Measurements from ENCODE around the gene RBM44.

Gene RBM44

DNA sequence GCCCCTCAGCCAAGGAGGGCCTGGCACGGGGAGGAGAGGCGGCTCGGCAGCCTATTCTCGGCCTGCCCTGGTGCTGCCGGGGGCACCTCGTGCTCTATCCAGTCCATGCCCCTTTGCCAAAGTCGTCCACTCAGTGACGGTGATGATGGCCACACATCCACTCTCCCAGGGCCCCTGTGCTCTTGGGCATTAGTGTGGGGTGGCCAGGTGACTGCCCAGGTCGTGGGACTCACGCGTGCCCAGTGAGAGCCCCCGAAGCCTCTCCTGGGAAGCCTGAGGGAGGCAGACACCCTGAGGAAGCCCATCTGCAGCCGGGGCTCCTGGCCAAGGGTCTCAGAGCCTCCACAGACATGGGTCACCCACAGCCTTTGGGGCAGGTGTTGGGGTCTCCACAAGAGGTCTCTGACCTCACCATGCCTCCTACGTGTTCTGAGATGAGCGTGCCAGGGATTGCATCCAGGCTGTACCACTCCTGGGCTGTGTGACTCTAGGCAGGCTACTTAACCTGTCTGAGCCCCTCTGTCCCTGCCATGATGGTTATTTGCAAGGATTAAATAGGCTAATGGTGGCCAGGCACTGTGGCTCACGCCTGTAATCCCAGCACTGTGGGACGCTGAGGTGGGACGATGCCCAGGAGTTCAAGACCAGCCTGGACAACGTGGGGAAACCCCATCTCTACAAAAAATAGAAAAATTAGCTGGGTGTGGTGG lies 73.8 kb downstream of the RBM44 start:
- TF ChIP-seq, protein P1, sequence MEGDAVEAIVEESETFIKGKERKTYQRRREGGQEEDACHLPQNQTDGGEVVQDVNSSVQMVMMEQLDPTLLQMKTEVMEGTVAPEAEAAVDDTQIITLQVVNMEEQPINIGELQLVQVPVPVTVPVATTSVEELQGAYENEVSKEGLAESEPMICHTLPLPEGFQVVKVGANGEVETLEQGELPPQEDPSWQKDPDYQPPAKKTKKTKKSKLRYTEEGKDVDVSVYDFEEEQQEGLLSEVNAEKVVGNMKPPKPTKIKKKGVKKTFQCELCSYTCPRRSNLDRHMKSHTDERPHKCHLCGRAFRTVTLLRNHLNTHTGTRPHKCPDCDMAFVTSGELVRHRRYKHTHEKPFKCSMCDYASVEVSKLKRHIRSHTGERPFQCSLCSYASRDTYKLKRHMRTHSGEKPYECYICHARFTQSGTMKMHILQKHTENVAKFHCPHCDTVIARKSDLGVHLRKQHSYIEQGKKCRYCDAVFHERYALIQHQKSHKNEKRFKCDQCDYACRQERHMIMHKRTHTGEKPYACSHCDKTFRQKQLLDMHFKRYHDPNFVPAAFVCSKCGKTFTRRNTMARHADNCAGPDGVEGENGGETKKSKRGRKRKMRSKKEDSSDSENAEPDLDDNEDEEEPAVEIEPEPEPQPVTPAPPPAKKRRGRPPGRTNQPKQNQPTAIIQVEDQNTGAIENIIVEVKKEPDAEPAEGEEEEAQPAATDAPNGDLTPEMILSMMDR (IDR thresholded peaks at IDR 0.05; ENCODE audit: low read depth, low read length, missing control alignments), result no peak
- H3K4me3 ChIP-seq (ENCODE audit: low read depth, low read length), result no peak overlapping the region
- DNase-seq (ENCODE audit: low read depth), result no peak

DNA sequence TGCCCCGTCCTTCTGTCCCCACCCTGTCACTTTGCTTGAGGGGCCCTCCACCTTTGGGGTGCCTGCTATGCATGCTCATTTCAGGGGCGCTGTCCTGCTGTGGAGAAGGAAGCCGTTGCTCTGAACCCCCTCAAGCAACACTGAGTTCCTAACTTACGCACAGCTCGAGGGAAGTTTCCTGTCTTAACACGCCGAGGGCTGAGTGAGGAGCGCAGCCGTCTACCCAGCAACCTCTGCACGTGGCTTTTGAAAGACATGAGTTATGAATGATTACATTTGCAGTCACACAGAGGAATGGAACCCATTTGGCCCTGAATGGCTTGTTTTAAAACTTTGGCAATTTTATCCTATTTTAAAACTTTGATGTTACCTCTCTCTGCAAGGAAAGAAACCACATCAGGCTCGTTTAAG lies 74.8 kb downstream of the RBM44 start:
- H3K4me3 ChIP-seq (ENCODE audit: low read depth, low read length), result no peak overlapping the region
- DNase-seq (ENCODE audit: low read depth), result no peak
- TF ChIP-seq, protein P1 (IDR thresholded peaks at IDR 0.05; ENCODE audit: low read depth, low read length, missing control alignments), result no peak

DNA sequence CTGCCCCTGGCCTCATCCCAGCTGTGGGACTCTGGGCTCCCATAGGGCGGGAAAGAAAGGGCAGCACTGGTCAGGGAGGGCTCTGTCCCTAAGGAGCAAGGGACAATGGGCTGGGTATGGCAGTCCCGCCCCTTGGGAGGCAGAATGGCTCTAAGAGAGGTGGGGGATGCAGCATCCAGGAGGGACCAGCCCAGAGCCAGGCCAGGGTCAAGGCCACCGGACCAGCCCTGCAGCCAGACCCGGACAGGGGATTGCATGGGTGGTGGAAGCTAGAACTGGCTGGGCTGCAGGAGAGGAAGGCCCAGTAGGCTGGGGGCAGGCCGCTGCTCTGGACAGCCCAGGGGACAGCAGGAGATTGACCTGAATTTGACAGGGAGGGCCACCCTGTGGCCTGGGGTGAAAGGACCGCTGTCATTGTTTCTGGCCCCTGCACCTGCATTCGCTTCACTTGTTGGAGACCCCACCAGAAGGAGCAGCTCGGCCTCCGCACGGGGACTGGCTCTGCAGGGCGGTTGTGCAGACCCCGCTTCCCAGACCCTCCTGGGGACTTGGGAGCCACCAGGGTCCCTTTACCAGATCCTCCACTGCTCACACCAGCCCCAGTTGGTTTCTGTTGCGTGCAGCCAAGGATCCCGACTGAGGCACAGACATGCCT lies 75.4 kb downstream of the RBM44 start:
- no peak overlapping the region for H3K4me3 ChIP-seq (ENCODE audit: low read depth, low read length)
- TF ChIP-seq, protein P1 (IDR thresholded peaks at IDR 0.05; ENCODE audit: low read depth, low read length, missing control alignments), result no peak
- no peak for DNase-seq (ENCODE audit: low read depth)

DNA sequence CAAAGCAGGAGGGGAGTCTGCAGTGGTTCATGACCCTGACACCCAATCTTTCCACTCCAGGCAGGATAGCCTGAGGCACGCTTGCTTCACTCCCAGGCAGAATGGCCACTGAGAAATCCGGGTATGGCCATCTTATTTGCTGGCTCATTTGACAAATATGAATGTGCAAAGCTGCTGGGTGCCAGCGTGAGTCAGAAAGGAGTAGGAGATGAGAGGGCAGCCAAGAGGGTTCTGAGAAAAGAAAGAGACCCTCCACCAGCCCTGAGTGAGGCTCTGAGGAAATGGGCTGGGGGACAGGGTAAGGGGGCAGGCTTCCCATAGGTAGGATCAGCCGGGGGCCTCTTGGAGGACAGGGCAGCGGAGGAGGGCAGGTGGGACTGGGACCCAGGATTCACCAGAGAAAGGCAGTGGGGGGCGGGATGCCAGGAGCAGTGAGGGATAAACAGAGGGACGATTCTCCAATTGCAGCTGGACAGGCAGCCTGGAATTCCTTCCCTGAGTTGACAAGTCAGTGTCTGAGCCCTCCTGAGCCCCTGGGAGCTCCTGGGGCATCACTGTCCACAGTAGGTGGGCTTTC lies 76.1 kb downstream of the RBM44 start:
- no peak overlapping the region for H3K4me3 ChIP-seq (ENCODE audit: low read depth, low read length)
- TF ChIP-seq, protein P1 (IDR thresholded peaks at IDR 0.05; ENCODE audit: low read depth, low read length, missing control alignments), result no peak
- DNase-seq (ENCODE audit: low read depth), result no peak

DNA sequence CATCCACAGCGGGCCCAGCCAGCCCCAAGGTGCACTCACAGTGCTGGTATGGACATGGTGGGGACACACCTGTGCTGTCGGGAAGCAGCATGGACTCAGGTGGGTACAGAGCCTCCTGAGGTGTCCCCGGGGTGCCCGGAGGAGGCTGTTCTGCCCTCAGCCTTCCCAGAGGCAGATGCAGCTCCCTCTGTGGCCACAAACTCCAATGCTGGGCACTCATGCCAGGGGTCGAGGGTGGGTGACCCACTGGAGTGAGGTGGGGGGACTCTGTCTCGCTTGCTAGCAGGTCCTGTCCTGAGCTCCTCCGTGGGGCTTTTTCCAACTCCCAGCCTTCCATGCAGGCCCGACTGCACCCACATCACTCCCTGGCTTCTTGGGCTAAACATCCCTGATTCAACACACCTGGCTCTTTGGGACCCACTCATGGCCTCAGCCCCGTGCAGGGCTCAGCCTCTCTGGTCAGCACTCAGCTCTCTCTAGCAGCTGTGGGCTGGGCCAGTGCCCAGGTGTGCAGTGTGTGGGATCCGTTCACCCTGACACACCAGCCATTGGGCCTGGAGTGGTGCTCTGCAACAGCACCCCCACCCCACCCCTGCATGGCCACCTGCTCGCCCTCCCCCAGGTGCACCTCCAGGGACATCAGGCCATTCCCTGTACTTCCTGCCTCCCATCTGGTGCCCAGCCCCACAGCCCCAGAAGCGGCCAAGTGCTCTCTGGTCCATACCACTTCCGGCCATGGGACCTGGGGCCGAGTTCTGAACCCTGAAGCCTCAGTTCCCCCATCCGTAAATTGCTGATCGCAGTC lies 76.9 kb downstream of the RBM44 start:
- no peak overlapping the region for H3K4me3 ChIP-seq (ENCODE audit: low read depth, low read length)
- TF ChIP-seq, protein P1 (IDR thresholded peaks at IDR 0.05; ENCODE audit: low read depth, low read length, missing control alignments), result no peak
- no peak for DNase-seq (ENCODE audit: low read depth)

DNA sequence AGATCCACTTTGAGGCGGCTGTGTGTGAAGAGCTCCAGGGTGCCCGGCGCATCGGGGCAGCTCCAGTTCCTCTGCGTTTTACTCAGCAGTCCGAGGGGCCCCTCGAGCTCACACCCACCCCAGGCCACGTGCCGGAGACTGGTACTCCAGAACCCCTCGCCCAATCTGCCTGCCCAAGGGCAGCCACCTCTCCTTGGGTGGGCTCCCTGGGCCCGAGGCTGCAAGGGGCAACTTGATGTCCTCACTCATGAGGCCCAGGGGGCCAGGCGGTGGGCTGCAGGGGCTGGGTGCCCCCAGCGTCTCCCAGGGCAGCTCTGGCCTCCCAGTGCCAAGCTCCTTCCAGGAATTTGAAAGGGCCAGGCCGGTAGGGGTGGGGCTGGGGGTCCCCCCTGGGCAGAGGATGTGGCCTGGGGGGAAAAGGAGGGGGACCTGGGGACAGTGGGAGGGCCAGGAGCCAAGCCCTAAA lies 77.5 kb downstream of the RBM44 start:
- TF ChIP-seq, protein P1 (IDR thresholded peaks at IDR 0.05; ENCODE audit: low read depth, low read length, missing control alignments), result no peak
- DNase-seq (ENCODE audit: low read depth), result no peak
- H3K4me3 ChIP-seq (ENCODE audit: low read depth, low read length), result no peak overlapping the region
